NCI-H2081 treated with DMSO at 0.1 percent for 48 hours (cell line): ENCODE data around the gene MOK.

Experiments used
- DNase-seq: peaks from one replicate; lab custom pipeline; 2025; lab: John Stamatoyannopoulos, UW

Gene MOK

GRCh38 chr14:102223682-102224081 lies 81.3 kb downstream of the MOK start:
- no peak for DNase-seq

- DNase-seq, result no peak
Observed at GRCh38 chr14:102222751-102223150, 82.2 kb downstream of the MOK start.

GRCh38 chr14:102222009-102222575 lies 82.9 kb downstream of the MOK start:
- no peak for DNase-seq

DNA sequence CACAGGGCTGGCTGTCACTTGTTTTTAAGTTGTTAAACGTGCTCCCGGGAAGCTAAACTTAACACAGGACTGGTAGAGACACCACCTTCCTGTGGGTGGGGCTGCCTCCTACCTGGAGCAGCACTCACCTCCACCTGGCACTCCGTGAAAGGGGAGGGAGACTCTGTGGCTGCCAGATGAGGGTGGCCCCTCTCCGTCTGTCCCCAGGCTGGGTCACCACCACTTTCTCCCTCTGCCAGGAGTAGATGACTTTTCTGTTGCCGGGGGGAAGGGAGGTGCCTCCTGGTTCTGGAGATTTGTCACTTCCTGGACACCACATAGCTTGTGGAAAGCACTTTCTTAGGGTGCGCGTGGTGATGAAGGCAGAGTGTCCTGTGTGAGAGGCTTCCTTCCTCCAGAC lies 83.9 kb downstream of the MOK start:
- no peak for DNase-seq

DNA sequence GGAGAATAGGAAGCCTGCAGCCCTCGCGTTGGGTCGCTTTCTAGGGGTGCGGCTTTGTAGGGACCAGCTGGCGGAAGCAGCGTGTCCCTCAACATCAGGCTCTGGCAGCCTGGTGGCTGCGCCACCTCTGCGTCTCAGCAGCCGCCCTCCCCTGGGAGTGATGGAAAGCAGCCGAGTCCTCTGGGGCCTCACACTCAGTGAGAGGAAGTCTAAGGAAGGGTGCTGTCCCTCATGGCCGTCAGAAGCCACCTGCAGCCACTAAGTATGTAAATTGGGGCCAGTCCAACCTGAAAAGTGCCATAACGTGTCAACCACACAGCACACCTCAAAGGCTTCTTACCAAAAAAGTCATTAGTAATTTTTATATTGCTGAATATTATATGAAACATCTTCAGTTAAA lies 84.9 kb downstream of the MOK start:
- no peak for DNase-seq

DNA sequence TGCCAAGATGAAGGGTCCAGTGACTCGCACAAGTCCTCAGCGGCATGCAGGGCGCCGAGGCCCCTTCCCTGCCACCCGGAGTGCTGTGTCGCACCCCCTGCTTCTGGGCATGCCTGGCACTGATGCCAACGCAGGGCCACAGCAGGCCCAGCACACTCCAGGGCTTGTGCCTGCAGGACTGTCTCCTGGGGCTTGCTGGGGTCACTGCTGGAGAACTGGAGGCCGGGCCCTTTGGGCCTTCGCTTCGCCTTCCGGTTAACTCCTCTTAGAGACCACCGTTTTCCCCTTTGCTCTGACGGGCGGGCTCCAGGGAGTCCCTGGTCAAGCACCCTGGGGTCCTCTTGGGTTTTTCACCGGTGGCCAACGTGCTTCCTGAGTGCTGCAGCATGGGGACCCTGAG lies 85.6 kb downstream of the MOK start:
- no peak for DNase-seq

GRCh38 chr14:102218688-102219087 lies 86.3 kb downstream of the MOK start:
- DNase-seq, result no peak

DNA sequence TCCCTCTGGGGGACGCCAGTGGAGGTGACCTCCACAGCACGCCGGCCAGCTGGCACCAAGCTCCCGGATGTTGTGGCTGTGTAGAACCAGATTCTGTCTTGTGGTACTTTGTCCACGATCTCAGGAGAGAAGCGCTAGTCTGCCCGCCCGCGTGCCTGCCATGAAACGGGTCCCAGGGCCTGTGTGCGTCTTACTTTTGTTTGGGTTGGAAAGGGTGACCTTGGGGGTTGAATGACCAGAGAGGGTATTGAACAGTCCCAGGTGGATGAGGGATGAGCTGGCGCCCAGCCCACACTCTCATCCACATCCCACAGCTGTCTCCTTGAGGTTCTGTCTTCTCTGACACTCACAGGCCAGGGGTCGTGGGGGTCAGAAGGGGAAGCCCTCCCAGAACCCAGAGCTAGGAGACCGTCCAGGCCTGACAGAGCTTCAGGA lies 87.0 kb downstream of the MOK start:
- DNase-seq, result no peak

GRCh38 chr14:102217399-102217798 lies 87.6 kb downstream of the MOK start:
- no peak for DNase-seq

GRCh38 chr14:102215576-102216250 lies 89.3 kb downstream of the MOK start:
- DNase-seq, result no peak

DNA sequence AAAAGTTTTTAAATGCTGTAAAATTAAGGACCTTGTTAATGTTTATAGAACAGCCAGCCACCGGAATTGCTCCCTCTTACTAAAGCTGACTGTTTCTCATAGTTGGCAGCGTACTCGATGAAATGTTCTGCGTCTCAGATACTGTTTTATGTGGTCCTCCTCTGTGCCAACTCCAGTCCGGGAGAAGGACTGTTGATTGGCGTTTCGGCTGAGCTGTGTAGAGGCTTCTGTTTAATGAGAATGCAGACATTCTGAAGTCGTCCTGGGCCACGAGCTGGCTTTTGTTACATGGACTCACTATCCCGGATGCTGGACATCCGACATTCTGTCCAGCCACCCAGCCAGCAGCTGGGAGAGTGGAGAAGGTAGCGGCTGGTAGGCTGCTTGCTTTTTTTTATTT lies 89.9 kb downstream of the MOK start:
- no peak for DNase-seq

GRCh38 chr14:102213984-102214658 lies 90.8 kb downstream of the MOK start:
- DNase-seq, result no peak

GRCh38 chr14:102213470-102213869 lies 91.5 kb downstream of the MOK start:
- no peak for DNase-seq

- DNase-seq, result no peak
Observed at GRCh38 chr14:102212845-102213244, 92.1 kb downstream of the MOK start.

GRCh38 chr14:102212356-102212755 lies 92.6 kb downstream of the MOK start:
- DNase-seq, result no peak

DNA sequence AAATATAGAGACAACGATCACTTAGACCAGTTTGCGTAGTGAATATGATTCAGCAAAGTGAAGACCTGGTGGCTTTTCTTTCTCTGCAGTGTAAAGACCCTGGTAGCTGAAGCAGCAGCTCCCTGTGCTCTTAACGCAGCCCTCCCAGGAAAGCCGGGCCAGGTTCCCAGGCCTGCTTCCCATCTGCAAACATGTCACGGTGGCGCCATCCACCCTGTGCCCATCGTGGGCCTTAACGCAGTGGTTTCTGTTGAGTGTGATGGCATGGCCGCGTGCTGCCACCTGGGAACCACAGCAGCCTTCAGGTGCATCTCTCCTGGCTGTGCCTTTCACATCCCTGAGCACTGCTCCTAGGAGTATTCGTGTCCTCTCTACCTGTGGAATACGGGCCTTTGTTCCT lies 93.7 kb downstream of the MOK start:
- DNase-seq, result no peak

DNA sequence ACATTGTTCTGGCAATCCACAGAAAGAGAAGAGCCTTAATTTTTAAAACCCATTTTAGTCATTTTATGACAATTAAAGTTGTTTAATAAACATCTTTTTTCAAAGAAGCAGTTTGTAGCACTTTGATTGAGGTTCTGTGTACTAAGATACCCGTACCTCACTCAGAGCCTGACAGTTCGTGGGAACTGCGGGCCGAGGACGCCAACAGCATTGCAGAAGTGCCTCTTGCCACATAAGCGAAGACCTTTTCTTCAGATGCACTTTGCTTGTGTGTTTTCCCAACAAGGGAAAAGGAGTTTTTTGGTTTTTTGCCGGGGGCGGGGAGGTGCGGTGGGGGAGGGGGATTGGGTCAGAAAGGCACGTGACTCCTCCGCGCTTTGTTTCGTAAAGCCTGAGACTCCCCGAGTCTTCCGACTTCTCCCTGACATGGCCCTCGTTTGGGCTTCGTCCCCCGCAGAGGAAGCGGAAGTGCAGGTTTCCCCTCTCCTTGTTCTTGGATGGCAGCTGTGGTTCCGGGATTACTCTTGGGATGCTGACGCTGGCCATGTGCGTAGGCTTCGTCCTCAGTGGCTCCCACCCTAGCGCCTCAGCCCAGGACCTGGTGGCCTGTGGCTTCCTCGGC lies 94.4 kb downstream of the MOK start:
- no peak for DNase-seq

DNA sequence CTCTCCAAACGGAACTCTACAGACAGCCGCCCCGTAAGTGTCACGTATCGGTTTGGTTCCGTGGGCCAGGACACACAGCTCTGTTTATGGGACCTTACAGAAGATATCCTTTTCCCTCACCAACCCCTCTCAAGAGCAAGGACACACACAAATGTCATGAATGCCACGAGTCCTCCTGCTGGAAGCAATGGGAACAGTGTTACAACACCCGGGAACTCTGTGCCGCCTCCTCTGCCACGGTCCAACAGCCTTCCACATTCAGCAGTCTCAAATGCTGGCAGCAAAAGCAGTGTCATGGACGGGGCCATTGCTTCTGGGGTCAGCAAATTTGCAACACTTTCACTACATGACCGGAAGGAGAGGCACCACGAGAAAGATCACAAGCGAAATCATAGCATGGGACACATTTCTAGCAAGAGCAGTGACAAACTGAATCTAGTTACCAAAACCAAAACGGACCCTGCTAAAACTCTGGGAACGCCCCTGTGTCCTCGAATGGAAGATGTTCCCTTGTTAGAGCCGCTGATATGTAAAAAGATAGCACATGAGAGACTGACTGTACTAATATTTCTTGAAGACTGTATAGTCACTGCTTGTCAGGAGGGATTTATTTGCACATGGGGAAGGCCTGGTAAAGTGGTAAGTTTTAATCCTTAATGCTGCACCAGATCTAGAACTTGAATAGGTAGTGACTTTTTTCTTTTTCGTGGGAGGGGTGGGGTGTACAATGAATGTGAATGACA lies 95.6 kb downstream of the MOK start:
- no peak for DNase-seq

DNA sequence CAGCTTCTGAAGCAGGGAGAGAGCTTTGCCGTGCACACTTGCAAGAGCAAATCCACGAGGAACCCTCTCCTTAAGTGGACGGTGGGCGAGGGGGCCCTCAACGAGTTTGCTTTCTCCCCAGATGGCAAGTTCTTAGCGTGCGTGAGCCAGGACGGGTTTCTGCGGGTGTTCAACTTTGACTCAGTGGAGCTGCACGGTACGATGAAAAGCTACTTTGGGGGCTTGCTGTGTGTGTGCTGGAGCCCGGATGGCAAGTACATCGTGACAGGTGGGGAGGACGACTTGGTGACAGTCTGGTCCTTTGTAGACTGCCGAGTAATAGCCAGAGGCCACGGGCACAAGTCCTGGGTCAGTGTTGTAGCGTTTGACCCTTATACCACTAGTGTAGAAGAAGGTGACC lies 96.2 kb downstream of the MOK start:
- no peak for DNase-seq

GRCh38 chr14:102207831-102208365 lies 97.1 kb downstream of the MOK start:
- DNase-seq, result no peak

GRCh38 chr14:102206918-102207317 lies 98.0 kb downstream of the MOK start:
- no peak for DNase-seq

GRCh38 chr14:102205560-102205959 lies 99.4 kb downstream of the MOK start:
- DNase-seq, result no peak
